Cardiac muscle cell (in vitro differentiated cells and primary cell): Measurements from ENCODE around the gene PSEN2. TPM values are rescaled to one million over a fixed set of nuclear protein-coding genes. Genes with fewer than 3 reads are reported as not detected.
"Not testable (repeated sequence)": the region's sequence is repeated elsewhere in the genome, so short reads cannot be mapped to it uniquely, and the experiment has no call there.

ENCODE experiments used
- DNase-seq, 2 donors: peaks; one replicate each; pipeline versions ENCODE4 v3.0.0 to v3.0.0-alpha.2; 2010 to 2017; ENCODE audit warnings: low read depth in 1 of 2, low spot score in 1 of 2
- H3K27ac ChIP-seq: fragments of 200-600 bp; sonication (generic); 2 replicates; pipeline ENCODE4 v1.5.1; 2016
- H3K27me3 ChIP-seq: fragments of 200-600 bp; sonication (generic); 2 replicates; pipeline ENCODE4 v1.6.0; 2016; ENCODE audit warnings: control low read depth
- H3K36me3 ChIP-seq: fragments of 200-600 bp; sonication (generic); 2 replicates; pipeline ENCODE4 v1.5.1; 2016; ENCODE audit warnings: control low read depth
- H3K4me1 ChIP-seq: fragments of 200-600 bp; sonication (generic); 2 replicates; pipeline ENCODE4 v1.8.1; 2017; ENCODE audit warnings: low read depth, mild to moderate bottlenecking, mixed run types
- H3K4me3 ChIP-seq: fragments of 200-600 bp; sonication (generic); 2 replicates; pipeline ENCODE4 v1.5.1; 2016; ENCODE audit warnings: mild to moderate bottlenecking
- H3K9me3 ChIP-seq: fragments of 200-600 bp; sonication (generic); 2 replicates; pipeline ENCODE4 v1.5.1; 2017; ENCODE audit warnings: low read depth, mild to moderate bottlenecking, control low read depth
- CTCF ChIP-seq: IDR thresholded peaks from 2 replicates; pipeline ENCODE4 v1.5.1; 2012; ENCODE audit warnings: low read depth, mild to moderate bottlenecking, low read length
- polyA plus RNA-seq: library from polyadenylated mRNA; unstranded; fragments of >200 nt; fragmentation: Nextera tagmentation; extraction: Ambion mirVana; gene quantifications from 2 replicates; pipeline ENCODE4 v1.2.1, GENCODE V29; 2016
- total RNA-seq: library from RNA; depleted of rRNA; stranded (reverse); fragments of >200 nt; gene quantifications from 2 replicates; pipeline ENCODE4 v1.2.3, GENCODE V29; 2016

PSEN2 gene
- total and polyA plus RNA-seq, 2 experiments from 2014 or later, result 31.1 to 41.3 TPM

- Histone ChIP-seq H3K27me3 (no peaks in the 10 kb centered on the region), H3K4me3 (no peak overlapping the region), H3K9me3 (no peaks in the 10 kb centered on the region), H3K36me3 (no peaks in the 10 kb centered on the region), H3K4me1 (peaks cover 9% of the 10 kb centered on the region), H3K27ac (no peak overlapping the region)
- no peak for TF ChIP-seq CTCF
- no peak for DNase-seq
These were observed 51.1 kb downstream of the PSEN2 start for GRCh38 chr1:226921504-226921903.

GRCh38 chr1:226929260-226930111, 59.1 kb downstream of the PSEN2 start:
- H3K36me3 ChIP-seq, H3K4me1 ChIP-seq, DNase-seq, H3K4me3 ChIP-seq, H3K27me3 ChIP-seq, H3K9me3 ChIP-seq, H3K27ac ChIP-seq: not testable (repeated sequence)

- H3K27me3 ChIP-seq, result no peaks in the 10 kb centered on the region
- no peak for TF ChIP-seq CTCF
- no peaks in the 10 kb centered on the region for H3K36me3 ChIP-seq
- H3K27ac ChIP-seq, result no peak overlapping the region
- H3K9me3 ChIP-seq, result no peaks in the 10 kb centered on the region
- peaks cover 7% of the 10 kb centered on the region for H3K4me1 ChIP-seq
- DNase-seq, result no peak
- no peak overlapping the region for H3K4me3 ChIP-seq
These were observed 64.2 kb downstream of the PSEN2 start for GRCh38 chr1:226934483-226935237.

- Histone ChIP-seq H3K27me3 (no peaks in the 10 kb centered on the region), H3K36me3 (no peaks in the 10 kb centered on the region), H3K4me1 (peaks cover 7% of the 10 kb centered on the region), H3K9me3 (no peaks in the 10 kb centered on the region), H3K27ac (no peak overlapping the region), H3K4me3 (no peak overlapping the region)
- DNase-seq, result no peak
- no peak for TF ChIP-seq CTCF
These were observed 67.7 kb downstream of the PSEN2 start for GRCh38 chr1:226937940-226938725.

- H3K36me3 ChIP-seq, result no peaks in the 10 kb centered on the region
- H3K4me1 ChIP-seq, result peaks cover 7% of the 10 kb centered on the region
- no peak for TF ChIP-seq CTCF
- H3K9me3 ChIP-seq, result no peaks in the 10 kb centered on the region
- H3K4me3 ChIP-seq, result peak overlapping the region; percentile 33
- peak in 1 of 2 donors; percentile 59 for DNase-seq
- peak overlapping the region; percentile 88 for H3K27ac ChIP-seq
- no peaks in the 10 kb centered on the region for H3K27me3 ChIP-seq
These were observed 68.6 kb downstream of the PSEN2 start for GRCh38 chr1:226938903-226939437.
